ENCODE results near the gene SINHCAF. TPM values are rescaled to one million over a fixed set of nuclear protein-coding genes. Genes with fewer than 3 reads are reported as not detected.

SINHCAF gene
- total and polyA plus RNA-seq, 9 of the 15 experiments (the other 6 are each of a cell fraction or from before 2014, with no cell fraction given): 73.2 to 185 (median 110) TPM

GRCh38 chr12:31324116-31324844 is 1.7 kb downstream of the SINHCAF start (continued):
- TF ChIP-seq ZNF318 (IDR thresholded peaks at IDR 0.05; ENCODE audit: borderline replicate concordance in 1 of 2, low read depth in 1 of 2) (no peak), ZNF436 (CRISPR knock-in tag; IDR thresholded peaks at IDR 0.05) (no peak), ZBTB7A (IDR thresholded peaks at IDR 0.05; ENCODE audit: borderline replicate concordance, control insufficient read depth, low read depth, low read length) (peak; percentile 90), SMARCA5 (IDR thresholded peaks at IDR 0.05) (no peak), GMEB1 (CRISPR knock-in tag; IDR thresholded peaks at IDR 0.05) (peak; percentile 31; the same call in 1 of the 2 replicates), HNRNPL (IDR thresholded peaks at IDR 0.05; ENCODE audit: low read depth, low read length) (peak; percentile 59), MXI1 (IDR thresholded peaks at IDR 0.05; ENCODE audit: low read depth, low read length) (peak; percentile 45), ATF7 (IDR thresholded peaks at IDR 0.05) (peak; percentile 95), SMC3 (conservative IDR thresholded peaks at IDR 0.05; ENCODE audit: insufficient read depth, low read depth, low read length) (no peak), PCBP1 (IDR thresholded peaks at IDR 0.05; ENCODE audit: low read depth, low read length, poor library complexity, severe bottlenecking) (peak; percentile 59), E2F6 (IDR thresholded peaks at IDR 0.05; ENCODE audit: borderline replicate concordance in 1 of 2, extremely low read depth in 1 of 2, insufficient read depth in 1 of 2, insufficient read length in 1 of 2, low read depth in 1 of 2, low read length in 1 of 2, poor library complexity in 1 of 2, severe bottlenecking in 1 of 2) (peak in 1 of 2 experiments; percentile 31)
- TF ChIP-seq, protein P1, sequence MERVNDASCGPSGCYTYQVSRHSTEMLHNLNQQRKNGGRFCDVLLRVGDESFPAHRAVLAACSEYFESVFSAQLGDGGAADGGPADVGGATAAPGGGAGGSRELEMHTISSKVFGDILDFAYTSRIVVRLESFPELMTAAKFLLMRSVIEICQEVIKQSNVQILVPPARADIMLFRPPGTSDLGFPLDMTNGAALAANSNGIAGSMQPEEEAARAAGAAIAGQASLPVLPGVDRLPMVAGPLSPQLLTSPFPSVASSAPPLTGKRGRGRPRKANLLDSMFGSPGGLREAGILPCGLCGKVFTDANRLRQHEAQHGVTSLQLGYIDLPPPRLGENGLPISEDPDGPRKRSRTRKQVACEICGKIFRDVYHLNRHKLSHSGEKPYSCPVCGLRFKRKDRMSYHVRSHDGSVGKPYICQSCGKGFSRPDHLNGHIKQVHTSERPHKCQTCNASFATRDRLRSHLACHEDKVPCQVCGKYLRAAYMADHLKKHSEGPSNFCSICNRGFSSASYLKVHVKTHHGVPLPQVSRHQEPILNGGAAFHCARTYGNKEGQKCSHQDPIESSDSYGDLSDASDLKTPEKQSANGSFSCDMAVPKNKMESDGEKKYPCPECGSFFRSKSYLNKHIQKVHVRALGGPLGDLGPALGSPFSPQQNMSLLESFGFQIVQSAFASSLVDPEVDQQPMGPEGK (CRISPR knock-in tag; IDR thresholded peaks at IDR 0.05; ENCODE audit: borderline replicate concordance): peak; percentile 49; the same call in 1 of the 2 replicates

All from K562 (cell line).